HG03342 (cell line): ENCODE results near the gene ESYT1.
"Not testable (repeated sequence)": the region's sequence is repeated elsewhere in the genome, so short reads cannot be mapped to it uniquely, and the experiment has no call there.

Experiments
- ATAC-seq: cut with Tn5 transposase; IDR thresholded peaks from one replicate; pipeline ENCODE4 v1.9.1; 2021; ENCODE audit warnings: mild to moderate bottlenecking, moderate library complexity; ENCODE audit not compliant: unreplicated experiment

Gene ESYT1

DNA sequence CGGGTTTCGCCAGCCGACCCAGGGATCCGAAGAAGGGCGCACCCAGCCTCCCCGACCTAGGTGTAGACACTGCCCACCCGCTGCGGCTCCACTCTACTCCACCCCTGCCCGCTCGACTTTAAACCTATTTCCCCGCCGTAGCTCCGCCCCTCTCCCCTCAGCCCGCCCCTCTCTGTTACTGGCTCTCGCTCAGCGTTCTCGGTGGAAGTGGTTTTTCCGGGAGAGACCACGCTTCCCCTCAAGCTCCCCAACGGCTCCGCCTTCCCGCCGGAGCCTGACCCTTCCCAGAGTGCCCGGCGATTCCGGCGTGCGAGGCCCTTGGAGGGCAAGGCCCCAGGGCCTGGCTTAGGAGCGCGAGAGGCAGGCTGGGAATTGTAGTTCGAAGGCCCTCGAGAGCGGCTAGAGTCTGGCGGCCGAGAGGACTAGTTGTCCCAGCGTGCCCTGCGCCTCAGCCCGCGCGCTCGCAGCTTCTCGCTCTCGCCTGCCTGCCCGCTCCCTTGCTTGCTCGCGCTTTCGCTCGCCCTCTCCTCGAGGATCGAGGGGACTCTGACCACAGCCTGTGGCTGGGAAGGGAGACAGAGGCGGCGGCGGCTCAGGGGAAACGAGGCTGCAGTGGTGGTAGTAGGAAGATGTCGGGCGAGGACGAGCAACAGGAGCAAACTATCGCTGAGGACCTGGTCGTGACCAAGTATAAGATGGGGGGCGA, 23.8 kb upstream of the ESYT1 start, which contains the start of gene PA2G4:
PA2G4 (plus strand) TSS at position 451 of the 706 bp plus-strand sequence; CDS start at position 630, 179 bp downstream.
- peak; percentile 94 for ATAC-seq

DNA sequence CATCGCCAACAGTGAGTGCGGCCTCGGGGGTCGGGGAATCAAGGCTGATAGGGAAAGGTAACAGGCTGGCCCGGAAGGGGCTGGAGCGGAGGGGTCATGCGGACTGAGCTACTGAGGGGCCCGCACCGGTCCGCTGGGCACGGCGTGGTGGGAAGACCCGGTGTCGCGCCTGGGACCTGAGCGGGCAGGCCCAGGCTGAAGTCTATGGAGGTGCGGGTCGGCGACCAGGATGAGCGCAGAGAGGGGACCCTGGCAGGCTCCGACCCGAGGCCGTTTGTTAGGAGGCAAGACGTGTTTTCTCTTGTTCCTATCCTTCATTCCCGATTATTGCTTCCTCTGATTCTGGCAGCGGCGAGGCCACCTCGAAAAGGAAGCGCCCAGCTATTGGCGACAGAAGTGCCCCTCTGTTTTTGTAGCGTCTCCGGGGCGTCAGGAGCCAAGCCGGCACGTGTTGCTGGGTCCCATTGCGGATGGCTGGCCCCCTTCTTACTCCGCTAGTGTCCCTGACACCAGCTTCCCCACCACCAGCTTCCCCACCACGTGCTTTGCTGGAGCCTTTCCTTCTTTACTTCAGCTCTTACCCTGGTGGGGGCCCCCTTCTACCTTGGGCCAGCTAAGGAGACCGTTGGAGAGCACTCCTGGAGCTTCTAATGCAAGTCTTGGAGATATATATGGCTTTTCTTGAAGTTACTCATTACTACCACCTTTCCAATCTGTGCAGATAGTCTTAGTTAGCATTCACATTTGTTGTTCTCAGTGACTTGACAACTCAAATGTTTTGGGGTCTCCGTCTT, 23.1 kb upstream of the ESYT1 start:
- peak; percentile 7 for ATAC-seq

DNA sequence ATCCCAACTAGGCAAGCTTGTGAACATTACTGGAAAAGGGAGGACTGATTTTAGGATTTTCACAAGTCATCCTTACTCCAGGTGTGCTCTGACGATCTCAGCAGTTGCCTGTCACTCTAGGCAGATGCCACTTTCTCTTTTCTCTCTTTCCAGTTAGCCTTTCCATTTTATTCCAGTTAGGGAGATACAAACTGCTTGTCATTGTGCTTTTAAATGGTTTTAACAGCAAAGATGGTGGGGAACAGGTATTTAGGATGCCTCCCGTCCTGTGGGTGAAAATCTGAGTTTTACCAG, 22.5 kb upstream of the ESYT1 start:
- ATAC-seq, result no peak

DNA sequence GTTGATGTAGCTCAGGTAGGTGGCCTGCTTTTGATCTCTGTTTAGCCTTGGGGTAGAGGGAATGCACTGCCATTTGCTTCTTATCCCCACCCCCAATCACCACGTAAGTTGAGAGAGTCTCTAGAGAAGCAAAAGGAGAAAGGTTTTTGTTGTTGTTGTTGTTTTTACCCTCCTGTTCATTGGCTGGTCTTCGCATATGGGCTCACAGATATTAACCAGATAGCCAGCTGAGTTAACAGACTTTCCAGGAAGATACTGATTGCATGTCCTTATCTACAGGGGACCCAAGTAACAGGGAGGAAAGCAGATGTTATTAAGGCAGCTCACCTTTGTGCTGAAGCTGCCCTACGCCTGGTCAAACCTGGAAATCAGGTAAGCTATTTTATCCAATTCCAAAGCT, 20.8 kb upstream of the ESYT1 start:
- no peak for ATAC-seq

DNA sequence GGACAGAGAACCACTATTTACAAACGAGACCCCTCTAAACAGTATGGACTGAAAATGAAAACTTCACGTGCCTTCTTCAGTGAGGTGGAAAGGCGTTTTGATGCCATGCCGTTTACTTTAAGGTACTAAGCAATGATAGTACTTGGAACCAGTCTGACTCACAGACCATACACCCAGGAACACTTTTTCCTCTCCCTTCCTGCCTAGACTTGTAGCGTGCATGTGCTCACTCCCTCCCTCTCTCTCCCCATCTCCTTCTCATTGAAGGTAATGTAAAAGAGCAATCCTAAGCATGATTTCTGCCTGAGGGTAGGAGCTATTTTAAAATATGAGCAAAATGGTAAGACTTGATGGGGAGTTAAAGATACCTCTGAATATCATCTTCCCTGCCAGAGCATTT, 17.5 kb upstream of the ESYT1 start:
- no peak for ATAC-seq

DNA sequence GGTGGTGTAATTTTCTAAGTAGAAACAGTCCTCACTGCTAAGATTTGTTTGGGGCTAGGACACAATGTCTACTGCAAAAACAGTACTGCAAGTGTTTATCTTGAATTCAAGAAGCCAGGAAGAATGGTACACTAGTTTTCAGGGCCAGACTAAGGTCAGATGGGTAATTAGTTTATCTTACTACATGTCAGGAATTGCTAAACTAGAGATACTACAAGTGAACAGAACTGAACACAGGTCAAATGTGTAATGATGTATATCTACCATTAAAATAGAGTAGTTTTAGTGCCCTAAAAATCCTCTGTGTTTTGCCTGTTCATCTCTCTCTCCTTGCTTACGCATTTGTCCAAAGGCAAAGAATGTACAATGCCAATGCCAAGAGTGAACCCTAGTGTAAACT, 14.0 kb upstream of the ESYT1 start:
- no peak for ATAC-seq

DNA sequence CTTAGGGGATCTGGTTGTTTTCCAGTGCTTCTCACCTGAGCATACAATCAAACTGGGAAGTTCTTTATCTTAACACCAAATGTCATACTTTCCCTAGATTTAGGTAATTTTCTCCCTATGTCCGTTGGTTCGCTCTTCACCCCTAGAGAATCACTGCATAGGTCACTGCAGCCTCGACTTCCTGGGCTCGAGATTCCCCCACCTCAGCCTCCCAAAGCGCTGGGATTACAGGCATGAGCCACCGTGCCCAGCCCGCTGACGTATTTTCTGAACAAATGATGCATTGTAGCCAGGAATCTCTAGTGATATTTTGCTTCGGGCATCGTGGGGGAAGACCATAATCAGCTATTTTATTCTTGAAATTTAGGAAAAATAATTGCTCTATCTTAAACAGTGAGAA, 12.7 kb upstream of the ESYT1 start:
- no peak for ATAC-seq

DNA sequence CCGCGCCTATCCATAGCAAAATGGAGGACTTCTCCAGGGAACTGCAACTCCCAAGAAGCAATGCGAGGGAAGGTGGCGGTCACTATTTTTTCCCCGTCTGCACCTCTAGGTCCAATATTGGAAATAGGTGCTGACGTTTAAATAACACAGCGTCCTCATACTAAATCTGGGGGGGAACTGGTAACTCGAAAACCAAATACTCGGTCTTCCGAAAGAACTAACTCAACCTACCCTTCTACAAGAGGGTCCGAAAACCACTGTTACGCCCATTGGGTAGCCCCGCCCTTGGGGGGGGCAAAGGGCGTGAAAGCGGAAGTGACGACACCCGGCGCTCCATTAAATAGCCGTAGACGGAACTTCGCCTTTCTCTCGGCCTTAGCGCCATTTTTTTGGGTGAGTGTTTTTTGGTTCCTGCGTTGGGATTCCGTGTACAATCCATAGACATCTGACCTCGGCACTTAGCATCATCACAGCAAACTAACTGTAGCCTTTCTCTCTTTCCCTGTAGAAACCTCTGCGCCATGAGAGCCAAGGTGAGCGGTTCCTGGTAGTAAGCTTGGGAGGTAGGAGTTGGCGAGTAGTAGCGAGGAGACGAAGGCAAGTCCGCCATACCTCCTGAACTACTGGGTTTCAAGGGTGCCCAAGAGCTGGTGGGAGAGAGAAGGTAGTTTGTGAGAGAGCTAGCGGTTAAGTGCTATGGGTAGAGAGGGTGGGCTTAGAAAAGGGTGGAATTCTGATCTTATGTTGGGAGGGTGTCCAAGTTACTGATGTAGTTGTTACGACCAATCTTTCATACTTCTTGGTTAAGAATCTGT, 11.6 kb upstream of the ESYT1 start, which contains the start of gene RPL41:
RPL41 (plus strand) TSS at position 367 of the 815 bp plus-strand sequence.
- ATAC-seq, result peak; percentile 36

DNA sequence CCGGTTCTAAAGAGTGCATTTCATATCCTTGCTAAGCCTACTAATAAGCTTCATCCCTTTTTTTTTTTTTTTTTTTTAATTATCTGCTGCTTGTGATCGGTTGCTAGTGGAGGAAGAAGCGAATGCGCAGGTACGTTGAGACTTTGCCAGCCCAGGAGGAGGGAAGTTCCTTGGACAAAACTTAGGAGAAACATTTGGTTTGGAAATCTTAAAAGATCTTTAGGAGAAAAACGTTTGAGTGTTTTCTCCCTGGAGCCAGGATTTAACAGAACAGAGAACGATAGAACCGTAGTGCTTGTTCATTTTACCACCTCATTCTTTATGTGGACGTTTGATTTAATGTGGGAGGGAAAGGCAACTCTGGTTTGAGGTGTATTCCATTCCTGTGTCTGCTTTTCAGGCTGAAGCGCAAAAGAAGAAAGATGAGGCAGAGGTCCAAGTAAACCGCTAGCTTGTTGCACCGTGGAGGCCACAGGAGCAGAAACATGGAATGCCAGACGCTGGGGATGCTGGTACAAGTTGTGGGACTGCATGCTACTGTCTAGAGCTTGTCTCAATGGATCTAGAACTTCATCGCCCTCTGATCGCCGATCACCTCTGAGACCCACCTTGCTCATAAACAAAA, 10.9 kb upstream of the ESYT1 start:
- not testable (repeated sequence) for ATAC-seq

DNA sequence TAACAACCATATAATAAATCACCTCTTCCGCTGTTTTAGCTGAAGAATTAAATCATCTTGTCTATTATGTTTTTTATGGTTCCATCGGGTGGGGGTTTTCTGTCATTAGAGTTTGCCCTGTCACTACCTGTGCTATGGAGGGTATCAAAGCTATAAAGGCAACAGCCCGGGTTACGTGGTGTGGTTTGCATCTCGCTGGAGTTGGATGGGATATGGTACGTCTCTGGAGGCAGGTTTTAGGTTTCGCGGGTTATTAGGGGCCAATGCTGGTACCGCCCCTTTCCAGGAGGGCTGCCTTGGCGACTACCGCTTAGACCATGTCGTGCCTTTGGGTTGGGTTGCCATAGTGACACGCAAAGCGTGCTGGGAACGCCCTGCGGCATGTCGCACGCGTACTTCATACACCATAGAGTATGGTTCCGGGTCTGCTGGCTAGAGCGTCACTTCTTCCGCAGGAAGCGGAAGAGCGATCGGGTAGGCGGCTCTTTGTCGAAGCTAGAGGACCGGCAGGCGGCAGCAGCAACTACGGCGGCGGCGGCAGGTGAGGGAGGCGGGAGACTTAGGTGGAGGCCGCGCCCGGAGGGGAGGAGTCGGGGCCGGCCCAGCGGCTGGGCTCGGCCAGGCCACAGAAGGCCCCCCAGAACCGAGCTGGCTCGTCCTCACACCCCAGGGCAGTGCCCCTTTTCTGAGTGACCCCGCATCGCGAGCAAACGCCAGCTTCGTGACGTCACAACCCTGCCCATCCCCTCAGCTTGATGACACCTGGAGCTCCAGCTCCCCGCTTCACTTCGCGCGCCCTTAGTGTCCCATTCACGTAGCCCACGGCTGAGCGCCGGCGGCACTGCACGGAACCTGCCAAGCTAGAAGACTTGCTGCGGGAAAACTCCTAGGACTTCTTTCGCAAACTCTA, 10.0 kb upstream of the ESYT1 start, which contains the start of gene ZC3H10:
ZC3H10 (plus strand) TSS at position 489 of the 910 bp plus-strand sequence. CDS start 2,297 bp downstream, outside the sequence.
- ATAC-seq, result peak; percentile 80

DNA sequence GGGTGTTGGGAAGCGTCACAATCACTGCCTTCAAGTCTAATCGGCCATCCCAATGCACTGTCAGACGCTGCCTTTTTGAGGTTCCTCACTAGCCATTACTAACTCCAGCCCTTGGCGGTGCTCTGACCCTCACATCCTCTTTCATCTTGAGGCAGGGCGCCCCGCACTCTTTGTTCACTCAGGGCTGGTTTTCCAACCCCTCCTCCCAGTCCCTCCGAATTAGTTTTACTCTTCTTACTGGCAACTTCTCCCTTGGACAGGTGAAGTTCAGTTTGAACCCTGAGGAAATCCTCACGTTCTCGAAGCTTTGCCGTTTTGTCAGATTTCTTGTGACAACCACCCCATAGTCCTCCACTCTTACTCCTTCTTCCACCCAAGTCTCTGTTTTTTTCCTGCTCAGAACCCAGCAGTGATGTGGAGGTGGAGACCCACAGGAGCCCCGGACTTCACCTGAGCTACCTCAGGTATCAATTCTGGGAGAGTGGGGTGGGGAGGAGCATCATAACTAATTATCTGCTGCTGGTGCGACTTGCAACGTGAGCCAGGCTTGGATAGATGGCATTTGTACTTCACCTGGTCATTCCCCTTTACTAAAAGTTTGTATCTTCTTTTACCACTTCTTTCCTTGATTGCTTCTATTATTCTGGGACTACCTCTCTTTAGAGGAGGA, 9.2 kb upstream of the ESYT1 start:
- ATAC-seq, result peak; percentile 3

DNA sequence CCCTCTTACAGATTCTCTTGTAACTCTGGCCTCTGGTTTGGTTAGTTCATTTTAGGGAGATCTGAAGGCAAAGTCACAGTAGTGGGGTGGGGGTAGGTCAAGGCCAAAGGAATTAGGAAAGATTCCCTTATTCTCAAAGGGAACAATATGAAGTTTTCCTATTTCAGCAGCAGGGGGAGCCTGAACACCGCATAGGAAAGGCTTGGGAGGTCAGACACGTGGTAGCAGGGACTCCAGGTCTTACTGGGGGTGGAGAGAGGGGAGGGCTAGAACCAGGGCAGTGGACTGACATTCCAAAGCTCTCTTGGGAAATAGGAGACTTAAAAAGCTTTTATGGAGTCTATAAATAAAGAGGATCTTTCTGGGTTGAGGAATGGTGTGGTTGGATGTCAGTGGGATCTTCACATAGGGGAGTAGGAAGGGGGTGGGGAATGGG, 8.7 kb upstream of the ESYT1 start:
- ATAC-seq, result no peak

DNA sequence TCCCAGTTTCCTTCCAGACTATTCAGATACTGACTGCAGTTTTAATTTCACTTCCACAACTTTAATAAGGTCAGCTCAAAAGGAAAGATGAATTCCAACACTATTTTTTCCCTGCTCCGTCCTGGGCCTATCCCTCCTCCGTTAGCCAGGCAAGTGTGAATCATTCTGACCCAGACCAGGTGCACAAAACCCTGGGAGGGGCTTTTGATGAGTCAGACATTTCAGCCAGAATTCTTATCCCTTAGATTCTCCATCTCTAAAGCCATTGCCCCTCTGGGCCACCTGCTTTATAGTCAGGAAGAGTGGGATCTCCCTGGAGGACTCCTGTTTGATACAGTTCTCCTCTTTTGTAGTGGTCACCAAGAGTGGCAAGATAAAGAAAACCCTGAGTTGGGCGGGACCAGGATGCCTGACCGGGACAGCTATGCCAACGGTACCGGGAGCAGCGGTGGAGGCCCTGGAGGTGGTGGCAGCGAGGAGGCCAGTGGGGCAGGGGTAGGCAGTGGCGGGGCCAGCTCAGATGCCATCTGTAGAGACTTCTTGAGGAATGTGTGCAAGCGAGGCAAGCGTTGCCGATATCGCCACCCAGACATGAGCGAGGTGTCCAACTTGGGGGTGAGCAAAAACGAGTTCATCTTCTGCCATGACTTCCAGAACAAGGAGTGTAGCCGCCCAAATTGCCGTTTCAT, 7.8 kb upstream of the ESYT1 start:
- ATAC-seq, result no peak

DNA sequence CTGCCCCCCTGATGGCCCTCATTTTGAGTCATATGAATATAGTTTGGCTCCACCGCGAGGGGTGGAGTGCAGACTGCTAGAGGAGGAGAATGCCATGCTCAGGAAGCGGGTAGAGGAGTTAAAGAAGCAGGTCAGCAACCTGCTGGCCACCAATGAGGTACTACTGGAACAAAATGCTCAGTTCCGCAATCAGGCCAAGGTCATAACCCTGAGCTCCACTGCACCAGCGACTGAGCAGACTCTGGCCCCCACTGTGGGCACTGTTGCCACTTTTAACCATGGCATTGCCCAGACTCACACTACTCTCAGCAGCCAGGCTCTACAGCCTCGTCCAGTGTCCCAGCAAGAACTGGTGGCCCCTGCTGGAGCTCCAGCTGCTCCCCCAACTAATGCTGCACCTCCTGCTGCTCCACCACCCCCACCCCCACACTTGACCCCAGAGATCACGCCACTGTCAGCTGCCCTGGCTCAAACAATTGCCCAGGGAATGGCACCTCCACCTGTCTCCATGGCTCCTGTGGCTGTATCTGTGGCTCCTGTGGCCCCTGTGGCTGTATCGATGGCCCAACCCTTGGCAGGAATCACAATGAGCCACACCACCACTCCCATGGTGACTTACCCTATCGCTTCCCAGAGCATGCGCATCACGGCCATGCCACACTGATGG, 6.7 kb upstream of the ESYT1 start:
- ATAC-seq, result no peak

DNA sequence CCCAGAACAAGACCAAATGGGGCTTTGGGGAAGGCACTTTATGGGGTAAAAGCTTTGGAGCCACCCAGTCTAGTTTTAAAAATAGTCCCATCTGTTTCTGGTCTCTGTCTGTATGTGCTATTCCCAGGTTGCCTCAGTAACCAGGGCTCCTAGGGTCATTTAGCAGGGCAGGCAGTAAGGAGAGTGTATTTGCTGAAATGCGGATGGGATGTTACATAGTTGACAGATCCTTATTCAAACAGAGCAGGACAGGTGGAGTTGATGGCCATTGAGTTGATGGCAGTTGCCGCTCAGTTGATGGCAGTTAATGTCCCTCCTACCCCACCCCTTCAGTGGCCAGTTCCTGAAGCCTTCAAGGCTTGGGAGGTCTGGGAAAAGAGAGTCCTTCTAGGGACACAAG, 5.4 kb upstream of the ESYT1 start:
- no peak for ATAC-seq

DNA sequence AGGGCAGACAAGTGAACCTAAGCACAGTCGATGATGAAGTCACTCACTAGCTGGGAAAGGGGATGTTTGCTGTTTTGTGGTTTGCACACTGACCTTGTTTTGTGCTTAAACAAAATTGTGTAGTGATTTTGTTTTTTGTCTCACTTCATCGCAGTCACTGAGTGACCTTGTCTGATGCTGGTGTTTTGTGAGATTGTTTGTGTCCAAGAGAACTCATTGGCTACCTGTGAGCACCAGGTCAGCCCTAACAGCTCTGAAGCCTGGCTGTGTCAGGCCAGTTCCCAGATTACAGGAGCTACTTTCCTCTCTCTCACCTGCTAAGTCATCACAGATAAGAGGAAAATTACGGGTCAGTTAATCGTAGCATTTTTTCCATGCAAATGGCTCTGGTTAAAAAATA, 3.9 kb upstream of the ESYT1 start:
- no peak for ATAC-seq

DNA sequence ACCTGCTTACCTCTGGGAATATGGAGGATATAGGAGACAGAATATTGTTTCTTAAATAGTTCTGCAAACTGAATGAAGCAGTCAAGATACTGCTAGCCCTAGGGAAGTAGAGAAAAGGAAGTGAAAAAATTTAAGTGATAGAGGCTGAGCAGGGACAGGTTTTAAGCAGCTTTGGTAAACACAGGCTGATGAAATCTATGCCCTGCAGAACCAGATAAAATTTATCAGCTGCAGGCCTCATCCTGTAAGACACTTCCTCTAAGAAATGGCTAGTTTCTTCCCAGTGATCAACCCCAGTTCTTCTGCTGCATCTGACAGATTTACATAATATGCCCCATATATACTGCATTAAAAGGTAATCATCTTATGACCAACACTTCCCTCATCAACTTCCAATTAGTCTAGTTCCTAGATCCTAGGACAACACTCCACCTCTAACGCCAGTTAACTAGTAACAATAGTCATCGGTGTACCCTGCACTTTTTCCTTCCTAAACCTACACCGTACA, 1.3 kb upstream of the ESYT1 start:
- no peak for ATAC-seq

DNA sequence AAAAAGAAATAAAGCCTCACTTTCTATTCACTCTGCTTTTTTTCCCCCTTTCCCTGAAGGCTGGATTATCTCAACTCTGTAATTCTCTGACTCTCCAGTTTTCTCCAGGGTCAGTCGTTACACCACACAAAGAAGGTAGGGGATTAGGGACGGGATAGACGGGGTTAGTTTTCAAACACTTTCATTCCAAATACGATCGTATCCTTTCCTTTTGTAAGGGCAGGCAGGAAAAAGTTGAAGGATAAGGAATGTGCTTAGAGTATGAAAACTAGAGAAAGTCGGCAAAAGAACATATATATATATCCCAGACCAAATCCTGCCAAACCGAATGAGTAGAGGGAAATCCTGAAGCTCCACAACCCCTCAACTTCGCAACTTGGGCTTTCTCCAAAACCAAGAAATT, 581 bp upstream of the ESYT1 start:
- ATAC-seq, result no peak
